Endometrial microvascular endothelial cells (primary cell): Measurements from ENCODE around the gene FBXO10. TPM values are rescaled to one million over a fixed set of nuclear protein-coding genes. Genes with fewer than 3 reads are reported as not detected.
"Not testable (repeated sequence)": the region's sequence is repeated elsewhere in the genome, so short reads cannot be mapped to it uniquely, and the experiment has no call there.

Experiments
- in situ Hi-C: cut with HindIII; loops from 2 replicates; pipeline ENCODE4 v1.10.0; 2017; ENCODE audit warnings: low sequenced_read_pairs, low pct_unique_long_range_greater_than_20kb; ENCODE audit errors: inconsistent ontology term
- total RNA-seq: library from RNA; depleted of rRNA; stranded (reverse); fragments of >200 nt; gene quantifications from one replicate; pipeline ENCODE4 v1.2.3, GENCODE V29; 2015; ENCODE audit errors: inconsistent ontology term

The FBXO10 gene
- total RNA-seq, 1 donor from 2014 or later, result 7.5 TPM

DNA sequence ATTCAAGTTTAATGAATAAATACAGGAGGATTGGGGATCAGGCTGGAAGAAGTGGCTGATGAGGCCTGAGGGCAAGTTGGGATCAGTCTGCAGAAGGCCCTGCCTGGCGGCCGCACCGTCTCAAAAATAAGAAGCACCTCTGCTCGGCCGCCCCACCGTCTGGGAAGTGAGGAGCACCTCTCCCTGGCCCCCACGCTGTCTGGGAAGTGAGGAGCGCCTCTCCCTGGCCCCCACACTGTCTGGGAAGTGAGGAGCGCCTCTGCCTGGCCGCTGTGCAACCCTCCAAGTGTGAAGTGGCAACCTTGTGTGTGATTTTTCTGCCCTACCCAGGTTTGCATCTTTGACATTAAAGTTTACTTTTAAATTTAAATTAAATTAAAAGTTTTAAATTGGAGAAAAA lies 55.1 kb downstream of the FBXO10 start:
- in situ Hi-C loops, result no loop called here

DNA sequence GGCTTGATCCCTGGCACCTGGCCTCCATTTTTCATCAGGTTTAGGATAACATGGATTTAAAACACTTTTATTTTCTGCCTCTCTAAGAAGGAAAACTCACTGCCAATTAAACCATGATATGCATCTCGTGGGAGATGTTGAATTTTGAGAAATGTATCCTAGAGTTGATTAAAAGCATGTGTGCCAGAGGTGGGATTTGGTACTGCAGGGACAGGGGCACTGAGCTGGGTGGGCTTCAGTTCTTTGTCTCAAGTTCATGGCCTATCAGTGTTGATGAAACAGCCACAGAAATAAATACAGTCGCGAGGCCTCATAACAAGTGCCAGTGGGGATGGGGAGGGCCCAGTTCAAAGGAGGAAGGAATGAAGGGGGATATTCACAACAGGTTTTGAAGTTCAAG lies 55.5 kb downstream of the FBXO10 start:
- in situ Hi-C loops, result no loop called here

DNA sequence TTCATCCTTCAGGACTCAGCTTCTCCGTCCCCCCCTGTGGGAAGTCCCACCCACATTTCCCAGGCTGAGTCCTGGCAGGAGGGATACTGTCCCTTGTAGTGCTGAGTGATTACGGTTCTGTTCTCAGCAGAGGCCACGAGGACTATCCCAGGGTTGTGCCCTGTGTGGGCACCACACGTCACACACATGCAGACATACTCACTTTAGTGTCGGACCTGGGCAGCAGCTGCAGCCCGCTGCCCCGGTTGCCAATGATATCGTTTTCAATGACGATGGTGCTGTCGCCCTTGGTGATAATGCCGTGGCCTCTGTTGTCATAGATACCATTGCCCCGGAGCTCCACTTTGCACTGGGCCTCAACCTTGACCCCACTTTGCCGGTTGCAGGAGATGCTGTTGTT lies 58.3 kb downstream of the FBXO10 start:
- in situ Hi-C loops, result no loop called here

DNA sequence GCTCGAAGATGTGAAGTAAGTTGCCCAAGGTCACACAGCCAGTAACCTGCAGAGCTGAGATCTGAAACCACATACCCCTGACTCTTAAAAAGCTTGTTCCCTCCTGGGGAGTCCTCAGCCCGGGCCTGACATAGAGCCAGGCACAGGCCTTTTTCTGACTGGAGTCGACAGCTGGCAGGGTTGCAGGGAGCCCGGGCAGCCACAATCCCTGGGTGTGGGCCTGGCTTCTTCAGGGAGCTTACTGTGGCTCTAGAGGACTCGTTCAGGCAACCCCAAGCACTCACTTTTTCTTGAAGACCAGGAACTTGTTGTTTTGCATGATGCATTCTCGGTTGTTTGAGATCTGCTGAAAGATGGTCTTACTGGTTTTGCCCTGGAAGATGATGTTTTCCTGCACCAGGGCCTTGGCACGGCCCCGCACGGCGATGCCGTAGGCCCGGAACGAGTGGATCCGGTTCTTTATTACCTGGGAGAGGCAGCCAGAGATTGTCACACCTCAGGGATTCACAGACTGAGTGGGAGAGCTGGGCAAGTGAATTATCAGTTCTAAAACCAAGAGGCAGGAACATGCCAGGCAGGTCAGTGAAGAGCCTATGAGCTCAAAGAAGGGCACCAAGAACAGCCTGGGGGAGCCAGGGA lies 60.4 kb downstream of the FBXO10 start:
- in situ Hi-C loops, result no loop called here

DNA sequence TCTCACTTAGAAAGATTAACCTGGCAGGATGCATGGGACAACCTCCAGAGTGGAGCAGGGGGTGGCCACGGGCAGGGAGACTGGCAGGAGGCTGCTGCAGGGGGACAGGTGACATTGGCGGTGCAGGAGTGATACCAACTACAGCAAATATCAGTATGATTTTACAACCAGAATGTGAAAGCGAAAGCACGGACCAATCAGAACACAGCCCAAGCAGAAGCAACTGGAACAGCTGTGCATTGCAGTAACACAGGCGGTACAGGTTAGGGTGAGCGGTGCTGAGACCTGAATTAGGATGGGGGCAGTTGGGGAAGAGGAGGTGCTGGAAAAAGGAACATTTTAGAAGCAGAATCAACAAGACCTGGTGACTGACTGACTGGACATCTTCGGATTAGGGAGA lies 61.2 kb downstream of the FBXO10 start:
- in situ Hi-C loops, result no loop called here

DNA sequence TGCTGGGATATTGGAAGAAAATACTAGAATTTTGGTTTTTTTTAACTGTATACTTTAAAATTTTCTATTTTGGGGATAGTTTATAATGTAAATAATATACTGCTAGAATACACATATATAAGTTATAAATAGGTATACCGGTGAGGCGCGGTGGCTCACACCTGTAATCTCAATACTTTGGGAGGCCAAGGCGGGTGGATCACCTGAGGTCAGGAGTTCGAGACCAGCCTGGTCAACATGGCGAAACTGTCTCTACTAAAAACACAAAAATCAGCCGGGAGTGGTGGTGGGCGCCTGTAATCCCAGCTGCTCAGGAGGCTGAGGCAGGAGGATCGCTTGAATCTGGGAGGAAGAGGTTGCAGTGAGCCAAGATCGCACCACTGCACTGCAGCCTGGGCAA lies 61.8 kb downstream of the FBXO10 start:
- in situ Hi-C loops, result not testable (repeated sequence)

DNA sequence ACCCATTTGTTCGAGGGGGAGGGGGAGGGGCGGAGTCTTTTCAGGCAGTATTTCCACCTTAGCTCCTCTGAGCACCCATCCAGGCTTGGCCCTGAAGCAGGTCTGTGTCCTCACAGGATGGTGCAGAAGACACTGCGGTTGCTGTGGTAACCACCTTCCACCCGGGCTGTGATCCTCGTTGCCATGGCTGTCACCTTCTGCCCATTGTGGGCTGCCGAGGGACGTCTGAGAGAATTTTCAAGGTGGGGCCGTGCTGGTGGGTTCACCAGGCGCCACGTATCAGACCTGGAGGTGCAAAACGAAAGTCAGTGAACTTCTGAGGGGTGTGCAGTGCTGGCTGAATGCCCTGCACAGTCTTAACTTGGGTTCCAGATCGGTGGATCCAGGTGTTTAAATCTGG lies 63.7 kb downstream of the FBXO10 start:
- in situ Hi-C loops, result no loop called here

DNA sequence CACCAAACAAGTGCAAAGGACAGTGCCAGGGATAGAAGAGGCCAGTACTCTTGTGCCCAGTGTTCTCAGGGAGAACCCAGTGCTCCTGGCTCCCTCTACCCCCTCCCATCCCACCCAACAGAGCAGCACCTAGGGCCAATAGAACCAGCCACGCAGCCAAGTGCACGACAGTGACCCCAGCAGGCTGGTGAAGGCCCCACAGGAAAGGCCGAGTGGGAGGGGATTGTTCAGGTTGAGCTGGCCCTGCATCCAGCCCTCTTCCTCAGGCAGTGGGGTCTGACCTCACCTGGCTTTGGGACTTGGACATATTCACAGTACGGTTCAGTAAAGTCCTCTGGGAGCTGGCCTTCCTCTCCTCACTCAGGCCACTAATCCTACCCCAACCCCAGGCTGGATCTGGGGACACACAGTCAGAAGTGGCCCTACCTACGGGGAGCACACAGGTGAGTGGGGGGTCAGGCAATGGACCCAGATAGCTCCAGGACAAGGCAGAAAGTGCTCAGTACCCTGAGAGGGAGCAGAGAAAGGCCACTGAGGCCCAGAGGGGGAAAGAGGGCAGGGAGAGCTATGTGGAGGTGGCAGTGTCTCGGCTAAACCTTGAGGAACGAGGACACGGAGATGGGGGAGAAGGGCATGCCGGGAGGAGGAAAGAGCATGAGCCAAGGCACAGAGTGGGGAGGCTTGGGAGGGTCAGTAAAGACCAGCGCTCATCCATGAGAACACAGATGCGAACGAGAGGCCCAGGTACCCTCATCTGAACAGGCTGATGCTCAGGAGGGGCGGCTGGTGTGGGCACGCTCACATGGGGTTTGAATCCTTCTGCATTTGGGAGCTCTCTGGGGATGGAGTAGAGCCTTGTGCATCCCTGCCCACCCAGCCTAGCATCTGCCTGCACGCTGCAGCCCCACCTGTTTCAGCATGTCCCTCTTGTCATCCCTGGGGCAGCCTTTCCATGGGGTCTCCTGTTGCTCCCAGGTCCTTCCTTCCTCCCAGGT lies 64.9 kb downstream of the FBXO10 start:
- in situ Hi-C loops, result no loop called here

DNA sequence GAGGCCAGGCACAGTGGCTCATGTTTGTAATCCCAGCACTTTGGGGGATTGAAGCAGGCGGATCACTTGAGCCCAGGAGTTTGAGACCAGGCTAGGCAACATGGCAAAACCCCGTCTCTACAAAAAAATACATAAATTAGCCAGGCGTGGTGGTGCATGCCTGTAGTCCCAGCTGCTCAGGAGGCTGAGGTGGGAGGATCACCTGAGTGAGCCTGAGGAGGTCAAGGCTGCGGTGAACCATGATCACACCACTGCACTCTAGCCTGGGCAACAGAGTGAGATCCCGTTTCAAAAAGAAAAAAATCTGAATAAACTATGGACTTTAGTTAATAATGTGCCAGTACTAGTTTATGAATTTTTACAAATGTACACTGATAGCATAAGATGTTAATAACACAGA lies 66.1 kb downstream of the FBXO10 start:
- in situ Hi-C loops, result not testable (repeated sequence)

DNA sequence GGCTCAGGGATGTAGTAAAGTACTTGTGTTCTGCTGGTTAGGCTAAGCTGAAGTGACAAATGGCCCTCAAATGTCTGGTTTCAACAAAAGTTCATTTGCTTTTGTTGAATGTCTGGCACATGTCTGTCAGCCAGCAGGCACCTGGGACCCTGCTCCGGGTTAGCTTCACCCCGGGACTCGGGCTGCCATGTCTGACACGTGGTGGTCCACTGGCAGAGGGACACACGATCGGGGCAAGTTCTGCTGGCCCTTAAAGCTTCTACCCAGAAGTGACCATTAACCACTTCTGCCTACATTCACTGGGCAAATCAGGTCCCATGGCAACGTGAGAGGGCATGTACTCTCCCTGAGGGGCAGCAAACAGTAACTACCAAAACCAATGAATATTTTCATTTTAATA lies 66.6 kb downstream of the FBXO10 start:
- in situ Hi-C loops, result no loop called here

DNA sequence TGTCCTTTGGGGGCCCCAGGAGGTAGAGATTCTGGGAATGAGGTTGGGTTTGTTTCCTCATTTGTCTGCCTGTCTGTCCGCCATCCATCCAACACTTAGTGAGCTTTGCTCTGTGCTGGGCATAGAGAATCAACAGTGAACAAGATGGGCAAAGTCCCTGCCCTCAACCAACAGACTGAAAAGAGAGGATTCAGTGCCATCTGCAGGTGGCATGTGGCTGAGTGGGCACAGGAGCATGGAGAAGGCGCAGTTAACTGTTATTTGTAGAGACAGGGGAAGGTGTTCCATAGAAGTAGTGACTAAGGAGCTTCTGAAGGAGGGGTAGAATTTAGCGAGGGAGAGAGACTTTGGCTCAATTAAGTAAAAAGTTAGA lies 67.4 kb downstream of the FBXO10 start:
- in situ Hi-C loops, result no loop called here

DNA sequence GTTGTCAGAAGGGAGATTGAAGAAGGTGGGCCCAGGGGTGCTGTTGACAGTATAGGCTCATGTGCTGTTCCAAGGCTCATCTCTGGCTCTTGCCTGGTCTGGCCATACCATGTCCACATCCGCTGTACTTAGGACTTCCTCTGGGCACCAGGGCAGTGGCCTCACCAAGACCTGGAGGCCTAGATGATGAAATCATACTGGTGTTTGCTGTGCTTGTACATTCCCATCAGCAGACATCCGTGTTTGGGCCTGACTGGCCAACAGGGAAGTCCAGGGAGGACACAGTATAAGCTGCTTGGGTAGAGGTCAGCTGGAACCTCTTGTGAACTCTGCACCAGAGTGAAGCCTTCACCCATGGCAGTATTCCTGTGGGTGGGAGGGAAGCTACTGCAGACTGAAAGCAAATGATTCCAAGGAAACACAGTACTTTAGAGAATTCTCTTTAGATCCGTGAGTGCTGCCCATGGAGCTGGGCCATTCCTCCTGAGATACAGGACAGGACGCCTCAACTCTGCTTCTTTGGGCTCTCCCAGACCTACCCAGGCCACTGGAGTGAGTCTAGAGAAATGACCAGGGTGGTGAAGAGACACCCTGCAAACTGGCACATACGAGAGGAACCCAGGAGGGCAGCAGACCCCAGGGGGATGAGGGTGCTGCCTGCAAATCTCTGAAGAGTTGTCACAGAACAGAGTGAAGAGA lies 67.9 kb downstream of the FBXO10 start:
- in situ Hi-C loops, result no loop called here

DNA sequence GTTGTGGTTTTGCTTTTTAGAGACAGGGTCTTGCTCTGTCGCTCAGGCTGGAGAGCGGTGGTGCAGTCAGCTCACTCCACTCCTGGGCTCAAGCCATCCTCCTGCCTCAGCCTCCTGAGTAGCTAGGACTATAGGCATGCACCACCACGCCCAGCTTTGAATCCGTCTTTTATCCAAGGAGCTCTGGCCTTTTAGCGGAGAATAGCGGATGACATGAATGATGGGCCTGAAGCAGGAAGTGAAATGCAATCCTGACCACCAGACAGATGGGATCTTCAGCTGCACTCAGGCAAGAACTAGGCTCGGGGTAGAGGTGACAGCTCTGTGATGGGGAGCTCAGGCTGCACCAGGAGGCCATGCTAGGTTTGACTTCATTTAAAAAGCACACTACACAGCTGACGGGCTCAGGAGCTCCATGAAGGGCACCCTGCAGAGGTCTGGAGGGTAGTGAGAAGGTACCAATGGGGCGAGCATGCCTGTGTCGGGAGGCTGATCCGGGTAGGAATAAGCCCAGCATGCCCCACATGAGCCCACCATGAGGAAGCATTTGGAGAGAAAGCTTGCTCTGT lies 68.5 kb downstream of the FBXO10 start:
- in situ Hi-C loops, result no loop called here

DNA sequence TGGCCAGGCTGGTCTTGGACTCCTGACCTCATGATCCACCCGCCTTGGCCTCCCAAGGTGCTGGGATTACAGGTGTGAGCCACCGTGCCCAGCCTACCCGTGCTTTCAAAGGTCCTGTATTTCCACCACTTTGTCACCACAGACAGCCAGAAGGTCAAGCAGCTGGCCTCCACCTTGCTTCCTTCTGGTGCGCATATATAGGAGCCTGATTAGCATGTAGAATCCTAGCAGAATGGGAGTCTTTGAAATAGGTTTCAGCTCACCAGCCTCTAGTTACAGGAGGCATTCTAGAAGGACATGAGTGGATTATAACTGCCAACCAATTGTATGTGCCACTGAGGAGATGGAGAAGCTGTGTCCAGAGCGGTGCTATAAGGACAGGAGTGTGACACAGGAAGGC lies 71.6 kb downstream of the FBXO10 start:
- in situ Hi-C loops, result no loop called here

DNA sequence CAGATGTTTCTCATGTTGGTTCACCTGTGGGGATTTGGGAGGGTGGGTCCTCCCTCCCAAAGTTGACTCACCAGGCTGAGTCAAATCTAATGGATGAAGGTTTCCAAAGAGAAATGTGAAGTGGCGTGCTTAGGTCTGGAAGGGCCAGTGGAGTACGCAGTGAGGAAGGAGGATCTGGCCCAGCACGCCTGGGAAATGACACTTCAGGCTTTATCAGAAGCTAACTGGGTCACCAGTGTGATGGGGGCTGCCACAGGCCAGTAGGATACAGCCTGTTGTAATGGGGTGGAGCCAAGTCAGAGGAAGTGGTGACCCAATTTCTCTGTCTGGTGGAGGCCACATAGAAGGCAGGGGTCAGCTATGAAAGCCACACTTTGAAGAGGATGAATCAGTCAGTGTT lies 72.4 kb downstream of the FBXO10 start:
- in situ Hi-C loops, result no loop called here

DNA sequence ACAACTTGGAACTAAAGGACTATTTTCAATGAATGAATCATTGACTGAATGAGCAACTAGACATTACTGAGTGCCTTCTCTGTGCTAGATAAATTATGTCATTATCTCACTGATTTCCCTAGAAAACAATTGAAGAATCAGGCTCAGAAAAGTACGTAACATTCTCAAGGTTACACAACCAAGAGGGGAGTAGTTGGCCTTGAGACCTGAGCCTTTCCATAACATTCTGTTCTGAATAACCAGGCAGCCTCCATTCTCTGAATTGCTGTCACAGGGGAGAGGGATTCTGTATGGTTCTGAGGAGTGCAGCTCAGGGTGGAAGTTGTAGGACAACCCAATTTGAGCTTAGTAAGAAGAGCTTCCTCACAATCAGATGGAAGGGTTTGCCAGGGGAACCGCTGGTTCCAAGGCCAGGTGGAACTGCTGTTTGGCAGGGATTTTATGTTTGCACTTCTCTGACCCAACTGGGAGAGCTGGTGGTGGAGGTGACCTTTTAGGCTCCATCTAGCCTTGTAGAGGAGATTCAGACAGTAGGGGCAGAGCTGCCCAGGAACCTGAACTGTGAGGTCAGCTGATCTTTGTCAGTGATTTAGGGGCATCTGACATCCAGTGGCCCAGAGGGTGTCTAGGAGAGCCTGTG lies 74.1 kb downstream of the FBXO10 start:
- in situ Hi-C loops, result no loop called here

DNA sequence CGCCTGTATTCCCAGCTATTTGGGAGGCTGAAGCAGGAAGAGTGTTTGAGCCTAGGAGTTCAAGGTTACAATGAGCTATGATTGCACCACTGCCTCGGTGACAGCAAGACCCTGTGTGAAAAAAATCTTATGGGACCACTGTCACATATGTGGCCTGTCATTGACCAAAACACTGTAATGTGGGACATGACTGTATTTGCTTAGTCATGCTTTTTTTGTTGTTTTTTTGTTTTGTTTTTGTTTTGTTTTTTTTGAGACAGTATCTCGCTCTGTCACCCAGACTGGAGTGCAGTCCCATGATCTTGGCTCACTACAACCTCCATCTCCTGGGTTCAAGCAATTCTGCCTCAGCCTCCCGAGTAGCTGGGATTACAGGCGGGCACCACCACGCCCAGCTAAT lies 76.9 kb downstream of the FBXO10 start:
- in situ Hi-C loops, result no loop called here

DNA sequence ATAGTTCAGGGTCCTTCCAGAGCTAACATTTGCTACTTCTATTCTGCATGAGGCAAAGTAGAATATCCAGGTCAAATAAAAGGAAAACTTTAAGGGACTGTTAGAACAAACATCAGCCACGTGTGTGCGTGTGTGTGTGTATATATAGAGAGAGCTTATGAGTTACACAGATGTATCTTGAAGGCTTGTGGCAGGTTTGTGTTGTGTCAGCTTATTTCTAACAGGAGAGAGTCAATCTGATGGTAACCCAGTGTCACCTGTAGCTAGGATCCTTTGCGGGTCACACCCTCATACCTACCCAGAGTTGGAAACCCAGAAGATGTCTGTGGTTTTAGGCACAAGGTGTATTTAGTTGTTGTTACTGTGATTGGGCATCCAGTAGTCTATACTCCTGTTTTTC lies 77.7 kb downstream of the FBXO10 start:
- in situ Hi-C loops, result no loop called here

DNA sequence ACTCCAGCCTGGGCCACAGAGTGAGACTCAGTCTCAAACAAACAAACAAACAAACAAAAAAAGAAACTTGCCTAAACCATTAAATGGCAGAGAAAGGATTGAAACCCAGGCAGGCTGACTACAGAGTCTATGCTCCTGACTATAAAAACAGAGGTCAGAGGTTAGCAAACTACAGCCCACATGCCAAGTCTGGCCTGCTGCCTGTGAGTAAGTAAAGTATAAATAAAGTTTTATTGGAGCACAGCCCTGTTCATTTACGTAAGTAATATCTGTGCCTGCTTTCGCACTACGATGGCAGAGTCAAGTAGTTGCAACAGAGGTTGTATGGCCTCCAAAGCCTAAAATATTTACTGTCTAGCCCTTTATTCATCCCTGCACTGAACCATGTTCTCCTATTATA lies 78.9 kb downstream of the FBXO10 start:
- in situ Hi-C loops, result no loop called here
